Activated CD4-positive, alpha-beta memory T cell treated with anti-CD3 and anti-CD28 coated beads for 36 hours (primary cell): Measurements from ENCODE around the gene FIBCD1. TPM values are rescaled to one million over a fixed set of nuclear protein-coding genes. Genes with fewer than 3 reads are reported as not detected.

ENCODE experiments used
- CTCF ChIA-PET: fragments of 350-600 bp; sonication (Branson Sonifier 250); formaldehyde crosslinking; loops from one replicate; lab custom pipeline; 2021; ENCODE audit warnings: antibody characterized with exemption, inconsistent platforms; lab: Charles Lee
- POLR2A ChIA-PET: fragments of 350-600 bp; sonication (Branson Sonifier 250); formaldehyde crosslinking; loops from one replicate; lab custom pipeline; 2021; ENCODE audit warnings: antibody characterized with exemption; lab: Charles Lee
- DNase-seq: peaks from one replicate; pipeline ENCODE4 v3.0.0-alpha.2; 2020
- H3K27ac Mint-ChIP-seq: one replicate; pipeline ENCODE4 v1.8.0; 2021; ENCODE audit warnings: mixed read lengths
- H3K27me3 Mint-ChIP-seq: one replicate; pipeline ENCODE4 v1.8.0; 2021; ENCODE audit warnings: mixed read lengths
- H3K36me3 Mint-ChIP-seq: one replicate; pipeline ENCODE4 v1.8.0; 2021; ENCODE audit warnings: mixed read lengths
- H3K4me1 Mint-ChIP-seq: one replicate; pipeline ENCODE4 v1.8.0; 2021; ENCODE audit warnings: low read depth, mixed read lengths
- H3K4me3 Mint-ChIP-seq: one replicate; pipeline ENCODE4 v1.8.0; 2021; ENCODE audit warnings: mild to moderate bottlenecking, mixed read lengths
- H3K9me3 Mint-ChIP-seq: one replicate; pipeline ENCODE4 v1.8.0; 2021; ENCODE audit warnings: mixed read lengths
- intact Hi-C: fragments of 100-400 bp; cut with micrococcal nuclease; formaldehyde crosslinking; loops from one replicate; pipeline ENCODE4 v1.15.1; 2023
- total RNA-seq, 2 experiments: library from RNA; stranded (reverse); gene quantifications; one replicate each; pipeline ENCODE4 v1.2.3, GENCODE V29; 2021

FIBCD1 gene
- total RNA-seq, 2 experiments from 2014 or later: not detected

DNA sequence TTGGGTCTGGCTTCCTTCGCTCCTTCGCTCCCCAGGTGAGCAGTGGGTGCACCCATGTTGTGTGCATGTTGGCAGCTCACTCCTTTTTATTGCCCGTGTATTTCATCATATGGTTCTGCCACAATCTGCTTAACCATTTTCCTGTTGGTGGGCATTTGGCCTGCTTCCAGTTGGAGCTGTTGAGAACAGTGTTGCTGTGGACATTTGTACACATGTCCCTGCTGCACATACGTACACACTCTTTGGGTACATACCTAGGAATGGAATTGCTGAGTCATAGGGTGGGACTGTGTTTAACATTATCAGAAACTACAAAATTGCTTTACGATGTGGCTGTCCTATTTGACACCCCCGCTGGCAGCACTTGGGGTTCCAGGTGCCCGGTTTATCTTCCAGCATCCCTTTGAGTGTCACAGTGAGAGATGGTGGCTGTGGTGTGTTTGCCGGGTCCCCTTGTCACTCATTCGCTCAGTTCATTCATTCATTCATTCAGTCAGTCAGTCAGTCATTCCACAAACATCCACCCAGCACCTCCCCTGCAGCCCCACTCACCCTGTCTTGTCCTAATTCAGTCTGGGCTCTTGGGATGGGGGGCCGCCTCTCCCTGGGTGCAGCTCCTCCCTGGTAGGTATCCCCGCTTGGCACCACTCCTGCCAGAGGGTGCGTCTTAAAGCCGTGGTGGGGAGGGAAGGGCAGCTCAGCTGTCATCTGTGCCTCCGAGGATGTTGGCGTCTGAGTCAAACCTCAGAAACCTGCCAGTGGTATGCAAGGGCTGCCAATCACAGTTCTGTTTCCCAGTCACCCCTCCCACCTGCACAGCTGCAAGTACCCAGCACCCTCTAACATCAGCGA is 7.9 kb upstream of the FIBCD1 start:
- H3K4me1 Mint-ChIP-seq: no peaks in the 10 kb centered on the region
- H3K27ac Mint-ChIP-seq: no peak overlapping the region
- no peak overlapping the region for H3K4me3 Mint-ChIP-seq
- ChIA-PET CTCF (no interaction called here), POLR2A (no interaction called here)
- intact Hi-C loops: loop anchor here (10.0 kb wide), 1 partner anchor 182 kb away; no protein-coding TSS in a partner anchor
- H3K27me3 Mint-ChIP-seq: peaks cover 26% of the 10 kb centered on the region
- DNase-seq: no peak
- peaks cover 4% of the 10 kb centered on the region for H3K9me3 Mint-ChIP-seq
- no peaks in the 10 kb centered on the region for H3K36me3 Mint-ChIP-seq

DNA sequence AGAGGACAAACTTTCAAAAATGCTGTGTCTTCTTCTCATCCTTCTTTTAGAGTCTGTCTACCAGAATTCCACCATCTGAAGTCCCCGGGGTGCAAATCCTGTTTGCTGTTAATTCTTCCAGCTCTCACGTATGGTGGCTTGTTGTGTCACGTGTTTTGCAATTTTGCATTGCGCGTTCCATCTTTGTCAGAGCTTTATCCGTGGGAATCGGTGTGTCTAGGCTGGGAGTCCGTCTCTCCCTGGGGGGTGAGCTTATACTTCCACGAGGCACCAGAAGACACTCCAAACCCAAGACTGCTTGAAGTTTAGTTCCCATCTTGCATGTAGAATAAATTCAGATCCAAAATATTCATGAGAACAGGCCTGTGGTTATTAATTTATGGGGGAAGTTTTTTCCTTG is 6.1 kb upstream of the FIBCD1 start:
- H3K27ac Mint-ChIP-seq: no peak overlapping the region
- H3K27me3 Mint-ChIP-seq: peaks cover 41% of the 10 kb centered on the region
- H3K4me1 Mint-ChIP-seq: peaks cover 6% of the 10 kb centered on the region
- CTCF ChIA-PET: interaction anchor here (1.5 kb wide), 1 partner anchor 76 kb away, joined by 3 read pairs; no protein-coding TSS in a partner anchor
- no peak for DNase-seq
- intact Hi-C loops: loop anchor here (10.0 kb wide), 1 partner anchor 180 kb away; no protein-coding TSS in a partner anchor
- peaks cover 4% of the 10 kb centered on the region for H3K9me3 Mint-ChIP-seq
- H3K4me3 Mint-ChIP-seq: no peak overlapping the region
- POLR2A ChIA-PET: no interaction called here
- H3K36me3 Mint-ChIP-seq: no peaks in the 10 kb centered on the region

DNA sequence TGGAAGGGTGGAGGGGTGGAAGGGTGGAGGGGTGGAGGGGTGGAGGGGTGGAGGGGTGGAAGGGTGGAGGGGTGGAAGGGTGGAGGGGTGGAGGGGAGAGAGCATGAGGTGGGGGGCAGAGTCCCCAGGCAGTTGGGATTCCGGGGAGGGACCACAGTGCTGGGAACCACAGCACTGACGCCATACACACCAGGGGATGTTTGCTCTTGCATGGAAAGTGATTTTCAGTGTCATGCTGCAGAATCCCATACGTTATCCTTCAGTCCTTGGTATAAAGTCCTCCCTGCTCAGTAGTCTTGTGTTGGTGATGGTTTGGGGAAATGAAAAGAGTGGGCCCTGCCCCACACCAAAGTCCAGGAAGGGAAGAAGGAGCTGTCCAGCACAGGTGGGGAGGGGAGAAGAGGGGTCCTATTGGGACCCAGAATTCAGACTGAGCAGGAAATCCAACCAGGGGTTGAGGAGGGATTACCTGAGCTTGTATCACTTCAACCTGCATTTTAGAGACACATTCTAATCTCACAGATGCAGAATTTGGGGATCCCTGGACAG is 5.5 kb upstream of the FIBCD1 start:
- Mint-ChIP-seq H3K4me1 (peaks cover 6% of the 10 kb centered on the region), H3K27me3 (peaks cover 40% of the 10 kb centered on the region)
- POLR2A ChIA-PET: no interaction called here

DNA sequence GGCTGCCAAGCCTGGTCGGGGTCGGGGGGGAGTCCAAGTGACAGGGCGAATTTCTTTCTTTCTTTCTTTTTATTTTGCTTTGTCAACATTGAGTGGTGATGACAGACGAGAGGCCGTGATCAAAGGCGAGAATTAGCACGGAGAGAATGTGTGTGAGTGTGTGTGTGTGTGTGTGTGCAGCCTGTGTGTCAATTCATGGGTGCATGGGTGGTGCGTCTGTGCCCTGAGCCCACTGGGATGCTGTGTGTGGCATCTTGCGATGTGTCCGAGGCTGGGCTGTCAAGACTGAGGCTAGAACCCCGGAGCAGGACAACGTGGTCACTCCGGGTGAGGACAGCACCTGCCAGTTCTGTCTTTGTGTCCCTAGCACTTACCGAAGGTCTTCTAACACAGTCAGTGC is 4.7 kb upstream of the FIBCD1 start:
- intact Hi-C loops: loop anchor here (10.0 kb wide), 1 partner anchor 179 kb away; no protein-coding TSS in a partner anchor
- no peak for DNase-seq
- POLR2A ChIA-PET: no interaction called here

More for the DNA sequence above, 5.5 kb upstream of the FIBCD1 start:
- Mint-ChIP-seq H3K4me3 (no peak overlapping the region), H3K27ac (no peak overlapping the region), H3K36me3 (no peaks in the 10 kb centered on the region), H3K9me3 (peaks cover 3% of the 10 kb centered on the region)
- DNase-seq: no peak
- intact Hi-C loops: loop anchor here (10.0 kb wide), 1 partner anchor 180 kb away; no protein-coding TSS in a partner anchor
- CTCF ChIA-PET: no interaction called here

DNA sequence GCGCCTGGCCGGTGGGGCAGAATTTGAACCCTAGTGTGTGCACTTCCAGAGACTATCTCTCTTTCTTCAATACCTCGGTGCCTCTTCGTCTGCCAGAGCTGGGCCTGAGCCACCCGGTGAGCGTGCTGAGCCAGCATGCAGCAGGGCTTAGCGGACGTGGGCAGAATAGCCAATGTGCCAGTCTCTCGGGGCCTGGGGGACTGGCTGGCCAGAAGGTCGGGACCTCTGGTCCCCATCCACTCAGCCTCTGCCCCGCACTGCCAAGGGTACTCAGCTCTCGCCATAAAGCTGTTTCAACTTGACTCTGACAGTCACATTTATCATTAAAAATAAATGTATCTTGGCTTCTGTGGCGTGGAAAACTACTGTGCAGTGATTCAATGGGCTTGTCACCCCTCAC is 4.2 kb upstream of the FIBCD1 start:
- ChIA-PET CTCF (interaction anchor here (1.3 kb wide), 1 partner anchor 77 kb away, joined by 8 read pairs; no protein-coding TSS in a partner anchor), POLR2A (no interaction called here)
- Mint-ChIP-seq H3K27me3 (peaks cover 33% of the 10 kb centered on the region), H3K9me3 (no peaks in the 10 kb centered on the region), H3K27ac (no peak overlapping the region), H3K36me3 (no peaks in the 10 kb centered on the region), H3K4me3 (no peak overlapping the region), H3K4me1 (peaks cover 8% of the 10 kb centered on the region)
- intact Hi-C loops: loop anchor here (10.0 kb wide), 1 partner anchor 178 kb away; no protein-coding TSS in a partner anchor
- DNase-seq: no peak

More for the DNA sequence above, 4.7 kb upstream of the FIBCD1 start:
- Mint-ChIP-seq H3K27me3 (peaks cover 34% of the 10 kb centered on the region), H3K4me3 (no peak overlapping the region), H3K4me1 (peaks cover 7% of the 10 kb centered on the region), H3K27ac (no peak overlapping the region), H3K9me3 (no peaks in the 10 kb centered on the region), H3K36me3 (no peaks in the 10 kb centered on the region)
- CTCF ChIA-PET: interaction anchor here (0.6 to 1.3 kb wide), 2 partner anchors 78 to 364 kb away, joined by 5 to 8 read pairs; no protein-coding TSS in a partner anchor

DNA sequence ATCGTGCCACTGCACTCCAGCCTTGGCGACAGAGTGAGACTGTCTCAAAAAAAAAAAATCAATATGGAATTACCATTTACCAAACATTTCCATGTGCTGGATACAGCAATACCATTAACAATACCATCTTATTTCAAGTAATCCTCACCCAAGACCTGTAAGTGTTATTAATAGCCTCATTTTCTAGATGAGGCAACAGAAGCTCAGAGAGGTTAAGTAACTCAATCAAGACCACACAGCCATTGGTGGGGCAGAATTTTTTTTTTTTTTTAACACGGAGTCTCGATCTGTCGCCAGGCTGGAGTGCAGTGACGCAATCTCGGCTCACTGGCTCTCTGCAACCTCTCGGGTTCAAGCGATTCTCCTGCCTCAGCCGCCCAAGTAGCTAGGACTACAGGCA is 3.6 kb upstream of the FIBCD1 start:
- Mint-ChIP-seq H3K27me3 (peaks cover 35% of the 10 kb centered on the region), H3K9me3 (no peaks in the 10 kb centered on the region), H3K4me3 (no peak overlapping the region), H3K36me3 (no peaks in the 10 kb centered on the region), H3K27ac (no peak overlapping the region), H3K4me1 (peaks cover 8% of the 10 kb centered on the region)
- ChIA-PET POLR2A (interaction anchor here (0.6 kb wide), 1 partner anchor 1175 kb away, joined by 4 read pairs; no protein-coding TSS in a partner anchor), CTCF (interaction anchor here (0.7 to 1.3 kb wide), 2 partner anchors 77 to 1205 kb away, joined by 3 to 8 read pairs; no protein-coding TSS in a partner anchor)
- intact Hi-C loops: loop anchor here (10.0 kb wide), 1 partner anchor 178 kb away; no protein-coding TSS in a partner anchor
- no peak for DNase-seq

DNA sequence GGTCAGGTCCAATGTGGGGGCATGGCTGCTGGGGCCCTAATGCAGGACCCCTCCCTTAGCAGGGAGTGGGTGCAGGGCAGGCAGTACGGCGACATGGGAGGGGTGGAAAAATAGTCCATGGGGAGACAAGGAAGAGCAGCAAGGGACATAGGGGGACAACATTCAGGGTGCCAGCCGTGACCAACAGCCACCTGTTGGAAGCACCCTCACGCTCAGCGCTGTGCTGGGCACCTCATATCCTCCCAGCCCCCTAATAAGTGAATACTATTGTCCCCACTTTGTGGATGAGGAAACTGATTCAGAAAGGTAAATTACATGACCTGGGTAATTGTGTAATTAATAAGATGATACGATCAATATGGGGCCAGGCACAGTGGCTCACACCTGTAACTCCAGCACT is 3.0 kb upstream of the FIBCD1 start:
- no peaks in the 10 kb centered on the region for H3K36me3 Mint-ChIP-seq
- no peaks in the 10 kb centered on the region for H3K9me3 Mint-ChIP-seq
- POLR2A ChIA-PET: interaction anchor here (0.6 kb wide), 1 partner anchor 1175 kb away, joined by 4 read pairs; no protein-coding TSS in a partner anchor
- H3K4me1 Mint-ChIP-seq: peaks cover 8% of the 10 kb centered on the region
- CTCF ChIA-PET: interaction anchor here (0.7 to 1.0 kb wide), 3 partner anchors 72 to 1204 kb away, joined by 3 read pairs; no protein-coding TSS in a partner anchor
- no peak overlapping the region for H3K4me3 Mint-ChIP-seq
- H3K27ac Mint-ChIP-seq: no peak overlapping the region
- peaks cover 38% of the 10 kb centered on the region for H3K27me3 Mint-ChIP-seq
- no peak for DNase-seq
- intact Hi-C loops: loop anchor here (10.0 kb wide), 1 partner anchor 177 kb away; no protein-coding TSS in a partner anchor

DNA sequence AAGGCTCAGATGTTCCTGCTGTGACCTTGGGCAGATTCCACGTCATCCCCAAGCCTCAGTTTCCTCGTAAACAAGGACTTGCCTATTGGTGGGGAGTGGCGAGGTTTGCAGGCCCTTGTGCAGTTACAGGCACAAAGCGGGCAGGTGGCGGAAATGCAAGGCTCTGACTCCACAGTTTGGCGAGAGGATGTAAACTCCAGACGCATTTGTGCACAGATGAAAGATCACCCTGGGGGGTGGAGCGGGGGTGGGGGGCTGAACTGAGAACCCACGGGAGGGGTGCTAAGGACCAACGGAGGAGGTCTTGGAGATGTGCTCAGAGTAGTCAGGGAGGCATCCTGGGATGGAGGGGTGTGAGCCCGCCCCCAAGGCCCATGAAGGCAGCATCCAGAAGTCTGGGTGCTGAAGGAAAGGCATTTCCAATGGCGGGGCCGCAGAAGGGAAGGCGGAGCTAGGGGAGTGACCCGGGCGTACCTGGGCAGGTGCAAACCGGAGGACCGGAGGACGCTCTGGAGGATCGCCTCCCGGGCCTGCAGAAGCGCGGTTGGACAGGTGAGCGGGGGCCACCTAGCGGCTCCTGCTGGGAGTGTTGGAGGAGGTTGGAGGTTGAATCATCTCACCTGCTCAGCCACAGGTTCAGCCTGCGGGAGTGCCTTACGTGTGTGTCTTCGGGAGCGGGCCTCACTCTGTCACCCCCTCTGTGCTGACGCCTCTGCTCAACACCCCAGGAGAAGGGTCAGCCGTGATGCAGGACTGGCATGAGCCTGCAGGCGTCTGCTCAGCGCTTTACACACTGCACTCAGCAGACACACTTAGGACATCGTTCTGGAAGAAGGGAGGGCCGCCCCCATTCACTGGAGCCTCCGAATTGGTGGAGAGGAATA is 1.9 kb upstream of the FIBCD1 start:
- Mint-ChIP-seq H3K4me1 (peaks cover 8% of the 10 kb centered on the region), H3K27me3 (peaks cover 45% of the 10 kb centered on the region), H3K9me3 (no peaks in the 10 kb centered on the region), H3K27ac (no peak overlapping the region), H3K36me3 (no peaks in the 10 kb centered on the region), H3K4me3 (no peak overlapping the region)
- CTCF ChIA-PET: interaction anchor here (1.0 to 1.2 kb wide), 2 partner anchors 74 to 106 kb away, joined by 3 read pairs; no protein-coding TSS in a partner anchor
- intact Hi-C loops: loop anchor here (2.0 to 10.0 kb wide), 3 partner anchors 74 to 228 kb away; no protein-coding TSS in a partner anchor
- DNase-seq: peak; percentile 85
- POLR2A ChIA-PET: no interaction called here

DNA sequence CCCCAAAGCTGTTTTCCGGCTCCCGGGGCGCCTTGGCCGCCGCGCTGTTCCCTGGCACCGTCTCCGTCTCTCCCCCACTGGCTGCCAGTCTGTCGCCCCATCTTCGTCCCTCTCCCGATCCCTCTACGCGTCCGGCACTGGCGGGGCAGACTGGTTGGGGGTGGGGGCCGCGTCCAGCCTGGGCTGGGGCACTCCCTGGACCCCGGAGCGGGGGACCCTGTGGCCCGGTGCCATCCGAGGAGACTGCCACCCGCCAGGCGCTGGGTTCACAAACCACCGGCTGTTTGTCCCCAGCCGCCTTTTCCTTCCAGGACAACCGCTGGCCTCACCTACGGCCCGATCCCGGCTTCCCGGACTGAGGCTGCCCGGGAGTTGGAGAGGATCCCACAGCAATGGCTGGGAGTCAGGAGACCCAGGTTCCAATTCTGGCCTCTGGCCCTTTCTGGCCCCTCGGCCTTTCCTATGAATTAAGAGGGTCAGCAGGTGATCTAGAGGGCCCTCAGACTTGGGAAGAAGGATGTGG is 1.0 kb upstream of the FIBCD1 start:
- intact Hi-C loops: loop anchor here (2.0 to 10.0 kb wide), 3 partner anchors 73 to 227 kb away; no protein-coding TSS in a partner anchor
- POLR2A ChIA-PET: no interaction called here
- H3K27ac Mint-ChIP-seq: no peak overlapping the region
- DNase-seq: no peak
- no peak overlapping the region for H3K4me3 Mint-ChIP-seq
- peaks cover 49% of the 10 kb centered on the region for H3K27me3 Mint-ChIP-seq
- CTCF ChIA-PET: interaction anchor here (1.0 kb wide), 1 partner anchor 106 kb away, joined by 3 read pairs; no protein-coding TSS in a partner anchor
- H3K36me3 Mint-ChIP-seq: no peaks in the 10 kb centered on the region
- peaks cover 8% of the 10 kb centered on the region for H3K4me1 Mint-ChIP-seq
- no peaks in the 10 kb centered on the region for H3K9me3 Mint-ChIP-seq

DNA sequence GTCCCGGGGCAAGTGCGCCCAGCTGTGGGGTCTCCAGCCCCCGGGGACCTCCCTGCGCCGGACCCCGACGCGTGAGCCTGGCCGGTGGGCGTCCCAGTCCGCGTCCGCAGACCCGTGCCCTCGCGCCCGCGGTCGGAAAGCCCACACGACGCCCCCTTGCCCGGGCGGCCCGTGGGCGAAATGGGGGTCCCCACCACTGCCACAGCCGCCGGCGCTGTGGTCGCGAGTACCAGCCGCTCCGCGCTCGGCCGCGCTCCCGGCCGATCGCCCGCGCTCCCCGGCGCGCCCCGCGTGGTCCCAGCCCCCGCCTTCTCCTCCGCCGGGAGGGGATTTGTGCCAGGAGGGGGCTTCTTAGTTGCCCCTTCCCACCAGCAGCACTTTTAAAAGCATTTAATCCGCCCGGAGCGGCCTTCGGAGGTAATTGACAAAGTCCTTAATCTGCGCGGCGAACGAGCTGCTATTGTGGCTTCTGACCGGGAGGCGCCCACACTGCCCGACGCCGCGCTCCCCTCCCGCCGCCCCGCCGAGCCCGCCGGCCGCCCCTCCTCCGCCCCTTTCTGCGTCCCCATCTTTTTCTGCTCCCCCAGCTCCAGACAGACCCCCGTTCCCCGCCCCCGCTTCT is 469 bp upstream of the FIBCD1 start:
- H3K36me3 Mint-ChIP-seq: no peaks in the 10 kb centered on the region
- no peaks in the 10 kb centered on the region for H3K9me3 Mint-ChIP-seq
- POLR2A ChIA-PET: no interaction called here
- CTCF ChIA-PET: interaction anchor here (1.0 kb wide), 1 partner anchor 107 kb away, joined by 3 read pairs; no protein-coding TSS in a partner anchor
- H3K4me3 Mint-ChIP-seq: no peak overlapping the region
- no peak overlapping the region for H3K27ac Mint-ChIP-seq
- H3K27me3 Mint-ChIP-seq: peaks cover 52% of the 10 kb centered on the region
- H3K4me1 Mint-ChIP-seq: peaks cover 8% of the 10 kb centered on the region
- intact Hi-C loops: loop anchor here (2.0 to 10.0 kb wide), 3 partner anchors 73 to 227 kb away; no protein-coding TSS in a partner anchor
- no peak for DNase-seq
